Measurements from ENCODE around the gene CNTN6. TPM values are rescaled to one million over a fixed set of nuclear protein-coding genes. Genes with fewer than 3 reads are reported as not detected.

CNTN6 gene
- total and polyA plus RNA-seq, 4 donors = 0.01 to 0.05 TPM; not detected in 2

- H3K27ac ChIP-seq (ENCODE audit: low read depth in 1 of 2, low read length in 2 of 2) = no peak overlapping the region
- H3K4me3 ChIP-seq (ENCODE audit: low read depth in 1 of 3, low read length in 3 of 3) = no peak overlapping the region
- no peak for TF ChIP-seq YY1 (IDR thresholded peaks at IDR 0.05)
- H3K27me3 ChIP-seq (ENCODE audit: control insufficient read depth in 4 of 4, insufficient read depth in 4 of 4, low read length in 3 of 4) = no peaks in the 10 kb centered on the region
- H3K9ac ChIP-seq (ENCODE audit: low read depth in 1 of 2, low read length in 2 of 2) = no peak overlapping the region
- 35% methylated on average over 2 of the region's 2 CpGs for WGBS
- H3K36me3 ChIP-seq (ENCODE audit: control insufficient read depth in 4 of 4, insufficient read depth in 3 of 4, low read depth in 1 of 4, low read length in 3 of 4) = no peaks in the 10 kb centered on the region
- no peaks in the 10 kb centered on the region for H3K4me1 ChIP-seq (ENCODE audit: control insufficient read depth in 4 of 4, insufficient read depth in 4 of 4, low read length in 3 of 4)
- DNase-seq (ENCODE audit: low spot score) = no peak
- peaks cover 0 to 2% (median 0%) of the 10 kb centered on the region in 4 donors for H3K9me3 ChIP-seq (ENCODE audit: control insufficient read depth in 4 of 4, low read length in 3 of 4)
These were observed 115.1 kb downstream of the CNTN6 start for GRCh38 chr3:1207904-1208303.

DNA sequence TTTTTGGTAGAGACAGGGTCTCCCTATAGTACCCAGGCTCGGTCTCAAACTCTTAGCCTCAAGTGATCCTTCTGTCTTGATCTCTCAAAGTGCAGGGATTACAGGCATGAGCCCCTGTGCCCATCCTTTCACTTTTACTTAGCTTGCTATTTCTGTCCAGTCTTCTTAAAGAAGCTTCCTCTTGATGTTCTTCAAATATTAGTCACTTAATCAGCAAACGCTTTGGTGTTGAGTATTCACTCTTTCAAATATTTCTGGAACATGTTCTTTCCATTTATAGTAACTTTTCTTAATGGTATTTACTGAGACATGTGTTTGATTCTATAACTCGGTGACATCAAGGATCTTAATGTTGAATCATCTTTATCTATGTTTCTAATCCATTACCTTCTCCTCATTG is 122.1 kb downstream of the CNTN6 start:
- WGBS = 63% methylated on average over 3 of the region's 3 CpGs
- Histone ChIP-seq H3K9ac (ENCODE audit: low read depth in 1 of 2, low read length in 2 of 2) (no peak overlapping the region), H3K27me3 (ENCODE audit: control insufficient read depth in 4 of 4, insufficient read depth in 4 of 4, low read length in 3 of 4) (peaks cover 0 to under 1% (median 0%) of the 10 kb centered on the region in 4 donors), H3K36me3 (ENCODE audit: control insufficient read depth in 4 of 4, insufficient read depth in 3 of 4, low read depth in 1 of 4, low read length in 3 of 4) (no peaks in the 10 kb centered on the region), H3K9me3 (ENCODE audit: control insufficient read depth in 4 of 4, low read length in 3 of 4) (no peaks in the 10 kb centered on the region), H3K4me1 (ENCODE audit: control insufficient read depth in 4 of 4, insufficient read depth in 4 of 4, low read length in 3 of 4) (no peaks in the 10 kb centered on the region), H3K27ac (ENCODE audit: low read depth in 1 of 2, low read length in 2 of 2) (no peak overlapping the region), H3K4me3 (ENCODE audit: low read depth in 1 of 3, low read length in 3 of 3) (no peak overlapping the region)
- DNase-seq (ENCODE audit: low spot score) = no peak
- TF ChIP-seq ATF3 (IDR thresholded peaks at IDR 0.05) (no peak), NR2F2 (IDR thresholded peaks at IDR 0.05) (no peak), RXRA (IDR thresholded peaks at IDR 0.05) (no peak), FOXA1 (IDR thresholded peaks at IDR 0.05) (no peak), RAD21 (IDR thresholded peaks at IDR 0.05) (no peak), REST (IDR thresholded peaks at IDR 0.05) (no peak), JUND (IDR thresholded peaks at IDR 0.05) (no peak), GABPA (IDR thresholded peaks at IDR 0.05 in 1 of 2, conservative IDR thresholded peaks at IDR 0.05 in 1 of 2) (no peak), SP1 (IDR thresholded peaks at IDR 0.05) (no peak)
- TF ChIP-seq, protein P1, sequence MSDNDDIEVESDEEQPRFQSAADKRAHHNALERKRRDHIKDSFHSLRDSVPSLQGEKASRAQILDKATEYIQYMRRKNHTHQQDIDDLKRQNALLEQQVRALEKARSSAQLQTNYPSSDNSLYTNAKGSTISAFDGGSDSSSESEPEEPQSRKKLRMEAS (IDR thresholded peaks at IDR 0.05) = no peak

- Histone ChIP-seq H3K36me3 (ENCODE audit: control insufficient read depth in 4 of 4, insufficient read depth in 3 of 4, low read depth in 1 of 4, low read length in 3 of 4) (no peaks in the 10 kb centered on the region), H3K27me3 (ENCODE audit: control insufficient read depth in 4 of 4, insufficient read depth in 4 of 4, low read length in 3 of 4) (peaks cover 0 to 2% (median 0%) of the 10 kb centered on the region in 4 donors), H3K4me3 (ENCODE audit: low read depth in 1 of 3, low read length in 3 of 3) (no peak overlapping the region), H3K9me3 (ENCODE audit: control insufficient read depth in 4 of 4, low read length in 3 of 4) (no peaks in the 10 kb centered on the region), H3K9ac (ENCODE audit: low read depth in 1 of 2, low read length in 2 of 2) (no peak overlapping the region), H3K4me1 (ENCODE audit: control insufficient read depth in 4 of 4, insufficient read depth in 4 of 4, low read length in 3 of 4) (no peaks in the 10 kb centered on the region), H3K27ac (ENCODE audit: low read depth in 1 of 2, low read length in 2 of 2) (no peak overlapping the region)
- TF ChIP-seq GABPA (IDR thresholded peaks at IDR 0.05 in 1 of 2, conservative IDR thresholded peaks at IDR 0.05 in 1 of 2) (no peak), ATF3 (IDR thresholded peaks at IDR 0.05) (no peak), EGR1 (IDR thresholded peaks at IDR 0.05; ENCODE audit: low read depth in 2 of 2) (no peak), HNF4A (conservative IDR thresholded peaks at IDR 0.05) (no peak), JUND (IDR thresholded peaks at IDR 0.05) (no peak), YY1 (IDR thresholded peaks at IDR 0.05) (no peak), REST (IDR thresholded peaks at IDR 0.05) (no peak), FOXA1 (IDR thresholded peaks at IDR 0.05) (no peak), NR2F2 (IDR thresholded peaks at IDR 0.05) (no peak), TAF1 (conservative IDR thresholded peaks at IDR 0.05) (no peak), RXRA (IDR thresholded peaks at IDR 0.05) (no peak)
- TF ChIP-seq, protein P2, sequence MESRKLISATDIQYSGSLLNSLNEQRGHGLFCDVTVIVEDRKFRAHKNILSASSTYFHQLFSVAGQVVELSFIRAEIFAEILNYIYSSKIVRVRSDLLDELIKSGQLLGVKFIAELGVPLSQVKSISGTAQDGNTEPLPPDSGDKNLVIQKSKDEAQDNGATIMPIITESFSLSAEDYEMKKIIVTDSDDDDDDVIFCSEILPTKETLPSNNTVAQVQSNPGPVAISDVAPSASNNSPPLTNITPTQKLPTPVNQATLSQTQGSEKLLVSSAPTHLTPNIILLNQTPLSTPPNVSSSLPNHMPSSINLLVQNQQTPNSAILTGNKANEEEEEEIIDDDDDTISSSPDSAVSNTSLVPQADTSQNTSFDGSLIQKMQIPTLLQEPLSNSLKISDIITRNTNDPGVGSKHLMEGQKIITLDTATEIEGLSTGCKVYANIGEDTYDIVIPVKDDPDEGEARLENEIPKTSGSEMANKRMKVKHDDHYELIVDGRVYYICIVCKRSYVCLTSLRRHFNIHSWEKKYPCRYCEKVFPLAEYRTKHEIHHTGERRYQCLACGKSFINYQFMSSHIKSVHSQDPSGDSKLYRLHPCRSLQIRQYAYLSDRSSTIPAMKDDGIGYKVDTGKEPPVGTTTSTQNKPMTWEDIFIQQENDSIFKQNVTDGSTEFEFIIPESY (IDR thresholded peaks at IDR 0.05) = no peak
- TF ChIP-seq, protein P1 (IDR thresholded peaks at IDR 0.05) = no peak
- no peak for DNase-seq (ENCODE audit: low spot score)
- 39% methylated on average over 1 of the region's 1 CpG for WGBS
These were observed 124.0 kb downstream of the CNTN6 start for GRCh38 chr3:1216856-1217255.

Data from liver (tissue), 9 donors.